Karpas-422 (cell line): Measurements from ENCODE around the gene SEMA4D. TPM values are rescaled to one million over a fixed set of nuclear protein-coding genes. Genes with fewer than 3 reads are reported as not detected.
A peak's percentile ranks its signal among the peaks of the same experiment; 100 is the strongest.

Experiments
- DNase-seq: peaks from one replicate; pipeline ENCODE4 v3.0.0-alpha.2; 2015
- H2AFZ ChIP-seq: fragments of 200-600 bp; sonication (generic); 2 replicates; pipeline ENCODE4 v1.6.1; 2014; ENCODE audit warnings: antibody characterized with exemption, low read length, mixed read lengths
- H3K27ac ChIP-seq: fragments of 200-600 bp; sonication (generic); 2 replicates; pipeline ENCODE4 v1.5.1; 2014; ENCODE audit warnings: mild to moderate bottlenecking, low read length, moderate library complexity
- H3K27me3 ChIP-seq: fragments of 200-600 bp; sonication (generic); 2 replicates; pipeline ENCODE4 v1.6.1; 2014; ENCODE audit warnings: low read length, mixed read lengths
- H3K36me3 ChIP-seq: fragments of 200-600 bp; sonication (generic); 2 replicates; pipeline ENCODE4 v1.6.1; 2014; ENCODE audit warnings: low read length, mixed read lengths; ENCODE audit not compliant: insufficient read depth
- H3K4me1 ChIP-seq: fragments of 200-600 bp; sonication (generic); 2 replicates; pipeline ENCODE4 v1.6.1; 2014; ENCODE audit warnings: mild to moderate bottlenecking, low read length, mixed read lengths
- H3K4me2 ChIP-seq: fragments of 200-600 bp; sonication (generic); 2 replicates; pipeline ENCODE4 v1.6.1; 2014; ENCODE audit warnings: low read length, low read depth, mild to moderate bottlenecking; ENCODE audit not compliant: poor library complexity, severe bottlenecking
- H3K4me3 ChIP-seq: fragments of 200-600 bp; sonication (generic); 2 replicates; pipeline ENCODE4 v1.5.1; 2014; ENCODE audit warnings: mild to moderate bottlenecking, antibody characterized with exemption, low read length, mixed read lengths
- H3K79me2 ChIP-seq: fragments of 200-600 bp; sonication (generic); 2 replicates; pipeline ENCODE4 v1.6.1; 2014; ENCODE audit warnings: mild to moderate bottlenecking, low read length, mixed read lengths
- H3K9ac ChIP-seq: fragments of 200-600 bp; sonication (generic); 2 replicates; pipeline ENCODE4 v1.6.0; 2014; ENCODE audit warnings: low read length
- H3K9me2 ChIP-seq: fragments of 200-600 bp; sonication (generic), shearing (Covaris generic); replicated peaks from 2 replicates; pipeline ENCODE4 v1.6.0; 2014; ENCODE audit warnings: mild to moderate bottlenecking, low read length, moderate library complexity; ENCODE audit not compliant: insufficient read depth
- H3K9me3 ChIP-seq: fragments of 300-700, 200-600 bp; sonication (generic); 2 replicates; pipeline ENCODE4 v1.6.1; 2014; ENCODE audit warnings: low read length, mixed read lengths
- H4K20me1 ChIP-seq: fragments of 200-600 bp; sonication (generic); 2 replicates; pipeline ENCODE4 v1.6.1; 2014; ENCODE audit warnings: mild to moderate bottlenecking, antibody characterized with exemption, low read length, low read depth; ENCODE audit not compliant: insufficient read depth
- total RNA-seq: library from RNA; depleted of rRNA; stranded (reverse); fragments of >200 nt; shearing (Covaris generic); gene quantifications from 2 replicates; pipeline ENCODE4 v1.2.3, GENCODE V29; 2014; ENCODE audit warnings: low replicate concordance

Gene SEMA4D
- total RNA-seq, 1 experiment from 2014 or later: 2.3 TPM

DNA sequence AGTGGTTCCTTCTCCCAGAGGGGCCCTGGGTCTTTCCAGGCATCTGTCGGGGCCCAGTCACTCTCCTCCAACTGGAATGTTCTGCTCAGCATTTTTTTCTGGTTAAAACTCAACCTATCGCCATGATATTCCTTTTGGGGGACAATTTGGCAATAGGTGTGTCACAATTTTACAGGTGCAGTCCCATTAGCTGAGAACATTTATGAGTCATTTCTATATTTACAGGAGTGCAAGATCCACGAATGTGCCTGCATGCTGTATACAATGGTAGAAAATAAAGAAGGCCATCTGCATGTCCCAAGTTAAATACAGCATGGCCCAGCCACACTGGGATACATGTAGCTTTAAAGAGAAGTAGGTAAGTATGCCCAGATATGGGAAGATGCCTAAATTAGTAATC lies 28.8 kb upstream of the SEMA4D start:
- Histone ChIP-seq H3K9me3 (no peaks in the 10 kb centered on the region), H3K27ac (no peak overlapping the region), H2AFZ (no peak overlapping the region), H3K36me3 (no peaks in the 10 kb centered on the region), H3K4me3 (no peak overlapping the region), H4K20me1 (no peaks in the 10 kb centered on the region), H3K4me2 (no peak overlapping the region), H3K79me2 (no peaks in the 10 kb centered on the region), H3K9ac (no peak overlapping the region), H3K27me3 (no peaks in the 10 kb centered on the region), H3K9me2 (no peaks in the 10 kb centered on the region), H3K4me1 (peaks cover 17% of the 10 kb centered on the region)
- no peak for DNase-seq

DNA sequence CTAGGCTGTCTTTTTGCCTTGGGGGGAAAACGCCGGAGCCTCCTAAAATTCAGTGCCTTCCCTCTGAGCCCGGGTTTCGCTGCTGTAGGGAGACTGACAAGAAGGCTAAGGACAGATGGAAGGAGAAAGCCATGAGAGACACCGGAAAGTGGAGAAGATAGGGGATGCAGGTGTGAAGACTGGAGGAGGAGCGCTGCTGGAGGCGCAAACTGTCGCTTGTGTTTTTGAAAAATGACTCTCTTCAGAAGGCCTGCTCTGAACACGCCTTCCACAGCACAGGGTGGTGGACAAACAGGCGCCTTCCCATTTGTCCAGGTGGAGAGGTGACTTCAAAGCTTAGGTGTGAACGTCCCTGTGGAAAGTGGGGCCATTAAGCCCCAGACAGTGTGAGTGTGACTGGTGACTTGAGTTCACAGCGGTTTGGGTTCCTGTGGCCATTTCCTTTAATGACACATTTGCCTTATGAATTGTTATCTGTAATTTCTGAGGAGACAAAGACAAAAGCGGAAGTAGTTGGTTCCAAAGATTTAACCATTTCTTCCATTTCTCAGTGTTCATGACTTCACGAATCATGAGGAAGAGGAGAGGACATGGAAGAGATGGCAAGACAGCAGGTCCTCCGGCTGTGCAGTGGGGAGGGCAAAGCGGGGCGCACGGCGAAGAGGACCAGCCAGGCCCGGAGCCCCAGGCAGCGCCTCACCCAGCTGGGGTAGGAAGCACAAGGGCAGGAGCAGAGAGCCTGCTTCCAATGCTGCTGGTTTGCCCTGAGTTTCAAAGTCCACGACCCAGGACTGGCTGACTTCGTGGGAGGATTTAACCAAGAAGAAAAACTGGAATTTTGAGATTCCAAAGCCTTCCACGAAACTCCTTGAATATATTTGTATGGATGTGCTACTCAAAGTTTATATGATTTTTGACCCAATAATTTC lies 27.8 kb upstream of the SEMA4D start:
- H3K27me3 ChIP-seq: no peaks in the 10 kb centered on the region
- no peak overlapping the region for H3K4me2 ChIP-seq
- no peaks in the 10 kb centered on the region for H3K36me3 ChIP-seq
- no peak overlapping the region for H3K27ac ChIP-seq
- DNase-seq: no peak
- no peak overlapping the region for H2AFZ ChIP-seq
- no peaks in the 10 kb centered on the region for H3K79me2 ChIP-seq
- no peak overlapping the region for H3K4me3 ChIP-seq
- no peaks in the 10 kb centered on the region for H3K9me3 ChIP-seq
- H3K4me1 ChIP-seq: peaks cover 17% of the 10 kb centered on the region
- H3K9ac ChIP-seq: no peak overlapping the region
- no peaks in the 10 kb centered on the region for H4K20me1 ChIP-seq
- no peaks in the 10 kb centered on the region for H3K9me2 ChIP-seq

DNA sequence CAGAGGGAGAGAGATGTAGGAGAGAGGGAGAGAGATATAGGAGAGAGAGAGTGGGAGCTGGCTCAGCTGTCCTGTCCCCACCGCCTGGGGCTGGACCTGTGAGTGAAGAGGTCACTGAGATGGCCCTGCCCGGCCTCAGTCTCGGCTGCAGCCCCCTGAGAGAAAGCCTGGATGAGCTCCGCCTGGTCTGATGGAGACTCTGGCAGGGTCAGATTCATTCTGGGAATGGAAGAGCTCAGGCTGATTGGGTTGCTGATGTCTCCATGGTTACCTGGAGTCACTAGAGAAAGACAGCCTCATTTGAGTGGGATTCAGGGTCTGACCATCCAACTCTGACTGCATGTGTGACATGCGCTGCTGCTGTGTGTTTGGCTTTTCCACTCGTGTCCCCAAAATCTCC lies 27.1 kb upstream of the SEMA4D start:
- Histone ChIP-seq H3K79me2 (no peaks in the 10 kb centered on the region), H3K4me2 (no peak overlapping the region), H4K20me1 (no peaks in the 10 kb centered on the region), H3K36me3 (no peaks in the 10 kb centered on the region), H3K27me3 (no peaks in the 10 kb centered on the region), H3K4me1 (peaks cover 17% of the 10 kb centered on the region), H3K27ac (no peak overlapping the region), H2AFZ (no peak overlapping the region), H3K4me3 (no peak overlapping the region), H3K9me2 (no peaks in the 10 kb centered on the region), H3K9ac (no peak overlapping the region), H3K9me3 (no peaks in the 10 kb centered on the region)
- DNase-seq: no peak

DNA sequence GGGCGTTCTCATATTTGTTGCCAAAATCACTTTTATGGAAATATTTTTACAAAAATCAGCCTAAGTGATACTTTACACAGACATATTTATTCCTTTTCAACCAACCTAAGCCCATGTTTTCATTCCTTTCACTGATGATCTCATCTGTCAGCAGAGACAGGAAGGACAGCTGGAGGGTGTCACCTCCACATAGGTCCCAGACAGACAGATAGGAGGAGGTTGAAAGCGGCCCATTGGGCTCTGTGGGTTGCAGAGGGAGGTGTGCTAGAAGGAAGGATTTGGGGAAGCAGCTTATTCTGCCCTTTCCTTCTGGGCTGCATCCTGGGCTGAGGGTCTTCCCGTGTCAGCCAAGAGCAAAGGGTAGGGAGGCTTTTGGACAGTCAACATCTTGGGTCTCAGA lies 26.0 kb upstream of the SEMA4D start:
- no peaks in the 10 kb centered on the region for H3K79me2 ChIP-seq
- no peak overlapping the region for H3K4me3 ChIP-seq
- H3K9ac ChIP-seq: no peak overlapping the region
- no peak for DNase-seq
- H4K20me1 ChIP-seq: no peaks in the 10 kb centered on the region
- no peaks in the 10 kb centered on the region for H3K9me3 ChIP-seq
- H3K36me3 ChIP-seq: no peaks in the 10 kb centered on the region
- no peak overlapping the region for H3K27ac ChIP-seq
- no peaks in the 10 kb centered on the region for H3K9me2 ChIP-seq
- no peak overlapping the region for H2AFZ ChIP-seq
- H3K4me1 ChIP-seq: peaks cover 17% of the 10 kb centered on the region
- no peak overlapping the region for H3K4me2 ChIP-seq
- H3K27me3 ChIP-seq: no peaks in the 10 kb centered on the region

DNA sequence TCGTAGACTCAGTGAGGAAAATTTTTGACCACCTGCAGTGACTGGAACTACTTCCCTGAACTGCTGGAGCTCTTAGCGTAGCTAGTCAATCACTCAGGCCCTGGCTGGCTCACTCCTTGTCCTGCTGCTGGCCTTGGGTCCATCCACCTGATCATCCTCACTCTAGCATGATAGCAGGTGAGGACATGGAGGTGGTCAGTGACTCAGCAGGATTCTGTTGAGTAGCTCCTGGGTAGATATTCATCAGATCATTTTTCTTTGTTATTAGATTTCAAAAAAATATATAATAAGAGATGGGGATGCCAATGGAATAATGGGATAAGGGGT lies 25.0 kb upstream of the SEMA4D start:
- H3K4me1 ChIP-seq: peaks cover 17% of the 10 kb centered on the region
- no peaks in the 10 kb centered on the region for H3K36me3 ChIP-seq
- peak overlapping the region; percentile 41; the same call in 1 of the 2 replicates for H3K4me3 ChIP-seq
- H3K79me2 ChIP-seq: no peaks in the 10 kb centered on the region
- peak overlapping the region; percentile 32; the same call in 1 of the 2 replicates for H3K9ac ChIP-seq
- no peaks in the 10 kb centered on the region for H3K27me3 ChIP-seq
- H4K20me1 ChIP-seq: no peaks in the 10 kb centered on the region
- peak overlapping the region; percentile 70 for H3K4me2 ChIP-seq
- H3K9me3 ChIP-seq: no peaks in the 10 kb centered on the region
- DNase-seq: no peak
- H2AFZ ChIP-seq: peak overlapping the region; percentile 52; the same call in 1 of the 2 replicates
- peak overlapping the region; percentile 22; the same call in 1 of the 2 replicates for H3K27ac ChIP-seq
- H3K9me2 ChIP-seq: no peaks in the 10 kb centered on the region

DNA sequence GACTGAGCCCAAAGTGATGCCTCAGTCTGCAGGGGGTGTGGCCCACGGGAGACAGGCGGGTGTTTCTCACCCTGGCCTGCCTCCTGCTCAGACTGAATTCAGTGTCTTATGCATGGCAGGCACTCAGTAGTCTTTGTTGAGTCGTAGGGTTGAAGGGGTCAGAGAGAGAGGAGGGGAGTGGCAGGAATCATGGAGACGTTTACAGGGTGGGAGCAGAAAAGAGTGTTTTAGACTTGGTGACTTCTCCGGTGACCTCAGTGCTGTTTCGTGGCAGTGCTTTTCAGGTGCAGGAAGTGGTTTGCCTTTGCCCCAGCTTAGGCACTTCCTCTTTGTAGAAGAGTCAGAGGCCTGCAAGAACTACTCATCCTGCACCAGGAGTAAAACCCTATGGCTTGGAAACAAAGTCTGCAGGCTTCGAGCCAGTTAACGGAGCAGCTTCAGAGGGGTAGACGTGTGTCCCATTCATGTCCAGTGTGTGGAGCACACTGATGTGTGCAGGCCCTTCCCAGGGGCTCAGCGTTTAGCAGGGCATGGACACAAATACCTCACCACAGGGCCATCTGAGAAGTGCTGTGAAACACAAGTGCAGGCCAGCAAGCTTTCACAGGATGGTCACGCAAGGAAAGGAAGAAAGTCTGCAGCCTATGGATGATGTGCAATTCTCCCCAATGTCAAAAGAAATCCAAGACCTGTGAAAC lies 24.5 kb upstream of the SEMA4D start:
- H3K4me1 ChIP-seq: peaks cover 17% of the 10 kb centered on the region
- H3K36me3 ChIP-seq: no peaks in the 10 kb centered on the region
- no peaks in the 10 kb centered on the region for H3K79me2 ChIP-seq
- no peaks in the 10 kb centered on the region for H4K20me1 ChIP-seq
- H3K9ac ChIP-seq: peak overlapping the region; percentile 32
- H3K27ac ChIP-seq: peak overlapping the region; percentile 22
- H2AFZ ChIP-seq: peak overlapping the region; percentile 52
- peak overlapping the region; percentile 70 for H3K4me2 ChIP-seq
- H3K9me2 ChIP-seq: no peaks in the 10 kb centered on the region
- H3K9me3 ChIP-seq: no peaks in the 10 kb centered on the region
- H3K4me3 ChIP-seq: peak overlapping the region; percentile 41; the same call in 1 of the 2 replicates
- DNase-seq: peak; percentile 90
- no peaks in the 10 kb centered on the region for H3K27me3 ChIP-seq

DNA sequence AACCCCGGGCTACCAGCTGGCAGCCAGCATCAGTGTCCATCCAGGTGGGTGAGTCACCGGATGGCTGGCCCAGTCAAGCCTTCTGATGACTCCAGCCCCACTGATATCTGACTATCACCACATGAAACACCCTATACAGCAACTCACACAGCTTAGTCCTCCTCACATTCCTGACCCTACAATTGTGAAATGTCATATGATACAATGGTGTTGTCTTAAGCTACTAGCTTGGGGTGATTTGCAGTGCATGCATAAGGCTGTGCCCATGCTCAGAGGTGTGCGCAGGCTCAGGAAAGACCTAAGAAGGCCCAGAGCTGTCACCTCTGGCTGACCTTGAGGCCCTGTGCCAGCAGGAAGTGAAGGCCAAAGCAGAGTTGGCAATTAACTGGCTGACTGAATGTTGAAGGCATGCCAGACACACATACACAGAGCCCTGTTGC lies 21.5 kb upstream of the SEMA4D start:
- Histone ChIP-seq H3K4me3 (no peak overlapping the region), H3K79me2 (no peaks in the 10 kb centered on the region), H3K36me3 (no peaks in the 10 kb centered on the region), H4K20me1 (no peaks in the 10 kb centered on the region), H3K27me3 (no peaks in the 10 kb centered on the region), H3K9me2 (no peaks in the 10 kb centered on the region), H3K4me1 (peaks cover 17% of the 10 kb centered on the region), H3K27ac (no peak overlapping the region), H3K4me2 (no peak overlapping the region), H3K9ac (no peak overlapping the region), H3K9me3 (no peaks in the 10 kb centered on the region), H2AFZ (no peak overlapping the region)
- DNase-seq: no peak
